ENCODE measurements around the gene AICDA. TPM values are rescaled to one million over a fixed set of nuclear protein-coding genes. Genes with fewer than 3 reads are reported as not detected.

The AICDA gene
- total RNA-seq, 2 donors from 2014 or later = not detected

GRCh38 chr12:8556531-8557097 is 56.0 kb downstream of the AICDA start:
- ATAC-seq (replicated peaks) = peak; percentile 45
- Mint-ChIP-seq H3K9me3 (no peaks in the 10 kb centered on the region), H3K27me3 (peaks cover 6% of the 10 kb centered on the region)

GRCh38 chr12:8554451-8555195 is 58.0 kb downstream of the AICDA start:
- Mint-ChIP-seq H3K4me3 (no peak overlapping the region), H3K27me3 (no peaks in the 10 kb centered on the region), H3K4me1 (no peaks in the 10 kb centered on the region), H3K36me3 (ENCODE audit: low read depth) (no peaks in the 10 kb centered on the region), H3K27ac (no peak overlapping the region), H3K9me3 (no peaks in the 10 kb centered on the region)
- ATAC-seq (replicated peaks) = no peak

More at GRCh38 chr12:8556531-8557097, 56.0 kb downstream of the AICDA start:
- Mint-ChIP-seq H3K36me3 (ENCODE audit: low read depth) (no peaks in the 10 kb centered on the region), H3K27ac (no peak overlapping the region), H3K4me1 (no peaks in the 10 kb centered on the region), H3K4me3 (no peak overlapping the region)

GRCh38 chr12:8553088-8553627 is 59.5 kb downstream of the AICDA start:
- Mint-ChIP-seq H3K27ac (no peak overlapping the region), H3K36me3 (ENCODE audit: low read depth) (no peaks in the 10 kb centered on the region), H3K4me3 (no peak overlapping the region), H3K27me3 (no peaks in the 10 kb centered on the region), H3K4me1 (no peaks in the 10 kb centered on the region), H3K9me3 (no peaks in the 10 kb centered on the region)
- ATAC-seq (replicated peaks) = no peak

Other genes with a start within 250 kb of the AICDA start
- not detected for gene CLEC6A, start 156.9 kb downstream of the AICDA start, total RNA-seq
- gene CLEC4D, start 99.4 kb downstream of the AICDA start, total RNA-seq = not detected
- not detected for gene CLEC4E, start 72.0 kb downstream of the AICDA start, total RNA-seq
- not detected for gene MFAP5, start 50.0 kb upstream of the AICDA start, total RNA-seq
- 1 to 10 TPM in 1 of 2 donors, under 1 TPM in 1; 0.95 to 1.4 TPM for gene RIMKLB, start 85.1 kb upstream of the AICDA start, total RNA-seq
- not detected for gene A2ML1, start 209.8 kb upstream of the AICDA start, total RNA-seq